Measurements from ENCODE around the gene EPG5. TPM values are rescaled to one million over a fixed set of nuclear protein-coding genes. Genes with fewer than 3 reads are reported as not detected.
"Not testable (repeated sequence)": the region's sequence is repeated elsewhere in the genome, so short reads cannot be mapped to it uniquely, and the experiment has no call there.

The EPG5 gene
- polyA plus RNA-seq, 1 donor, result 33.6 TPM

DNA sequence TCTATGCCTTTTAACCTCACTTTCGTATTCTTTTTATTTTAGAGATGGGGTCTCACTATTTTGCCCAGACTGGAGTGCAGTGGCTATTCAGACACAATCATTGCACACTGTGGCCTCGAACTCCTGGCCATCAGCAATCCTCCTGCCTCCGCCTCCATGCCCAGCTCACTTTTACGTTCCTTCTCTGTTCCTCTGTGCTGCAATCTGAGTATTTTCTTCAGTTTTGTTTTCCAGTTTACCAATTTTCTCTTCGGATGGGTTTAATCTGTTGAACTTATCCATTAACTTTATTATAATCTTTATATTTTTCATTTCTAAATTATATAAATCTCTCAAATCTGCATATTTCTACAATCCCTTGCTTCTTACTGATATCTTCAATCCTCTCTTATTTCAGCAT is 103.0 kb downstream of the EPG5 start:
- no peak for DNase-seq

GRCh38 chr18:45863469-45863868 is 103.7 kb downstream of the EPG5 start:
- no peak for DNase-seq

GRCh38 chr18:45861926-45862325 is 105.2 kb downstream of the EPG5 start:
- no peak for DNase-seq

- DNase-seq, result no peak
Observed at GRCh38 chr18:45860971-45861370, 106.2 kb downstream of the EPG5 start.

- no peak for DNase-seq
Observed at GRCh38 chr18:45860492-45860891, 106.6 kb downstream of the EPG5 start.

GRCh38 chr18:45859334-45859733 is 107.8 kb downstream of the EPG5 start:
- DNase-seq, result no peak

GRCh38 chr18:45856531-45856930 is 110.6 kb downstream of the EPG5 start:
- DNase-seq, result no peak

GRCh38 chr18:45854036-45854586 is 113.0 kb downstream of the EPG5 start:
- DNase-seq, result no peak

DNA sequence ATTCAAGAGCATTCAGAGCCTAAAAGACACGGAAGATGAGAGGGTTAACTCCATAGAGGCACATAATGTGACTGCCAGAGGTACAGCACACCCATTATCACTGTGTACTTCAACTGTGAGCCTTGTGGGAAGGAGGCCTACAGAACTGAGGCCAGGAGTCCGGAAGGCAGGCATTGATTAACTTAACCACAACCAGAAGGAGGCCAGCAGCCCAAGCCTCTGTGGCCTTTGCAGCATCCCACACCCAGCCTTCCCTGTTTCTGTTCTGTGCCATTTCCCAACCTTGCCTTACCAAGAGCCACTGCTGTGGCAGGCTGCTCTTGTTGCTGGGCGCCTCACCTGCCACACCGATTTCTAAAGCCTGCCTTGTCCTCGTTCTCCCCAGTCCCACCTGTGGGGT is 114.5 kb downstream of the EPG5 start:
- DNase-seq, result no peak

- no peak for DNase-seq
Observed at GRCh38 chr18:45851161-45851925, 115.8 kb downstream of the EPG5 start.

DNA sequence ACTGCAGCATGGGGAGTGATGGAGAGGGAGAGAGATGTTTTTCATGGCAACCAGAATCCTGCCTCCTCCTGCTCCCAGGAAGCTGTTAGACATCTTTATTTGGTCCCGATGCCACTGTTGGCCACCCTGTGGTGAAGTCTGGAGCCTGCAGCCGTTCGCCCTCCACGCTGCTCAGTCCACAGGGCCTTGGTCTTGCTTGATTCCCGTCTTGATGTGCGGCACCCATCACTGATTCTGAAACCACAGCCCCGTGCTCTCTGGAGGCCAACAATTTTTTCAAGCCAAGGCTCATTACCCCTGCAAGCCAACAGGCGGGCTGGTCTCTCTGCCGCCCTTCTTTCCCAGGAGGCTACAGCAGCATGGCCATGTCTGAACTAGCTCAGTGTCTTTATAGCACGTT is 117.1 kb downstream of the EPG5 start:
- DNase-seq, result no peak

GRCh38 chr18:45849529-45849928 is 117.6 kb downstream of the EPG5 start:
- DNase-seq, result no peak

DNA sequence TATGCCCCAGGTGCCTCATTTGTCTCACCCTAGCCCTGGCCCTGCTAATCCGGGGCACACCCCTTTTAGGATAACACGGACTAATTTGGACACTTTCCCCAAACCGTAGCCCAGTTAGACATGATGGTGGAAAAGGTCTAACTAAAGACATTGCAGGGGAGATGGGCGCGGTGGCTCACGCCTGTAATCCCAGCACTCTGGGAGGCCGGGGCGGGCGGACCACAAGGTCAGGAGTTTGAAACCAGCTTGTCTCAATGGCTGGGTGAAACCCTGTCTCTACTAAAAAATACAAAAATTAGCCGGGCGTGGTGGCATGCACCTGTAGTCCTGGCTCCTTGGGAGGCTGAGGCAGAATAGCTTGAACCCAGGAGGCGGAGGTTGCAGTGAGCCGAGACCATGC is 118.5 kb downstream of the EPG5 start:
- not testable (repeated sequence) for DNase-seq

DNA sequence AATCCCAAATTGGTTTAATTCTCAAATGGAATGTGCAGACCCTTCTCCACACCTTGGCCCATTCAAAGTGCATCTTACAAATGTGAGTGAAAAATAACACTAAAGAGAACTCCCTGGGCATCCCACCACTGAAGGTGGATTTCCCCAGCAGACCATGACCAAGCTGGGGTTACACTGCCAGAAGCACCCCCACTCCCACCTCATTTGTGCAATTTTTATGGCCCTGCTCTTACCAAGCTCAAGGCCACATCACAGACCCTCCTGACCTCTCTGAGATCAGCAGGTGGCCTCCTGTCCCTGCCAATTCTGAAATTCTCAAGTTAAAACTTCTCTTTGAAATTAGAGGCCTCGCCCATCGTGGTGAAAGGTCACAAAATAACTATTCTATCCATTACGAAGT is 120.0 kb downstream of the EPG5 start:
- DNase-seq, result no peak

- DNase-seq, result no peak
Observed at GRCh38 chr18:45845410-45845809, 121.7 kb downstream of the EPG5 start.

- no peak for DNase-seq
Observed at GRCh38 chr18:45844938-45845337, 122.2 kb downstream of the EPG5 start.

GRCh38 chr18:45843019-45843418 is 124.1 kb downstream of the EPG5 start:
- DNase-seq, result no peak

DNA sequence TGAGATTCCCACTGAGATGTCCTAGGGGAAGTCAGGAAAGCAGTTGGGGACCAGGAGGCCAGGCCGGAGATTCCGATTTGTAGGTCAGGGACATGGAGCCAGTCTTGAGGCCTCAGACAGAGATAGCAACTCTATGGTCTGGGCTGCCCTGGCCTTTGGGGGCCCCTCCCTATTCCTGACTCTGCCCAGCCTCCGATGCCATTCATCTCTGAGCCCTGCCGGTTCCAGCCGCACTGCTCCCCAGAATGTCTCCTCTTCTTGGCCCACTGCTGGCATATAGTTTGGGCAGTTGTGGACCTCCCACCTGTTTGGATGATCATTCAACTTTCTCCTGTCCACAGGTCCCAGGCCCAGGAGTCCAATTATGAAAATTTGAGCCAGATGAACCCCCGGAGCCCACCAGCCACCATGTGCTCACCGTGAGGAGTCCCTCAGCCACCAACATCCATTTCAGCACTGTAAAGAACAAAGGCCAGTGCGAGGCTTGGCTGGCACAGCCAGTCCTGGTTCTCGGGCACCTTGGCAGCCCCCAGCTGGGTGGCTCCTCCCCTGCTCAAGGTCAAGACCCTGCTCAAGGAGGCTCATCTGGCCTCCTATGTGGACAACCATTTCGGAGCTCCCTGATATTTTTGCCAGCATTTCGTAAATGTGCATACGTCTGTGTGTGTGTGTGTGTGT is 125.2 kb downstream of the EPG5 start:
- DNase-seq, result no peak

DNA sequence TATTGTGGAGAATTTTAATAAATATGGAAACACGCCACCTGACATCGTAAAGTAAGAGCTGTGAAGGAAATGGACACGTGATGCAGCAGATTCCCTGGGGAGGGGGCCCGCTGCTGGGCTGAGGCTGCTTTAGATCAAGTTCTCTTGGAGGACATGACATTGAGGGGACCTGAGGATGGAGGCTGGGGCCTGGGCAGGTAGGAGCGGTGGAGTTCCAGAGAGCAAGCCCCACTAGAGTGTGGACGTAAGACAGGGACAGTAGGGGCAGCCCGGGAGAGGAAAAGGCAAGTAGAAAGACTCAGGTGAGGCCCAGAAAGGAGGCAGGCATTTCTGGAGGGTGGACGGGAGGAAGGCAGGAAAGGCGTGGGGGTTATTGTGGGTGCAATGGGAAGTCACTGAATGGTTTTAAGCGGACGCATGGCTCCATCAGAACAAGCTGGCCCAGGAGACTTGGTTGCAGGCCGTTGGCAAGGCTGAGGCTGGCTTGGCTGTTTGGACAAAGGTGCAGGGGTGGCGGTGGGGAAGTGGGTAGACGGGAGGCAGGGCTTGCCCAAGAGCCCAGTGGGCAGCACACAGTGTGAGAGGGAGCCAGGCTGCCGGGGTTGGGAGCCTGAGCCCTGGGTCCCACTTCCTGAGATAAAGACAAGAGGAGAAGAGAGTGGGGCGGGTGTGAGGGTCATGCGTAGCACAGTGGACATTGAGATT is 125.9 kb downstream of the EPG5 start:
- DNase-seq, result no peak

- no peak for DNase-seq
Observed at GRCh38 chr18:45839414-45840395, 127.4 kb downstream of the EPG5 start.

GRCh38 chr18:45838302-45839070 is 128.6 kb downstream of the EPG5 start:
- no peak for DNase-seq
